Suprapubic skin (tissue), 4 donors: ENCODE measurements around the gene TYMS.

Experiments used
- EP300 ChIP-seq: sonication (generic); formaldehyde crosslinking; IDR thresholded peaks from one replicate; pipeline ENCODE4 v1.6.1; 2017; ENCODE audit warnings: antibody characterized with exemption
- POLR2A ChIP-seq, 2 donors: fragments of 450-650 bp; IDR thresholded peaks; one replicate each; pipeline ENCODE4 v1.6.1; 2017; ENCODE audit warnings: antibody characterized with exemption in 2 of 2, mild to moderate bottlenecking in 2 of 2, moderate library complexity in 2 of 2
- POLR2AphosphoS5 ChIP-seq, 3 donors: sonication (generic); formaldehyde crosslinking; IDR thresholded peaks; one replicate each; pipeline ENCODE4 v1.6.1; 2017; ENCODE audit warnings: antibody characterized with exemption in 3 of 3
- TF ChIP-seq, protein P1 (sequence below), 2 donors: fragments of 200-600 bp in 1 of 2; fragments of 450-650 bp in 1 of 2; sonication (generic) in 1 of 2; IDR thresholded peaks; one replicate each; pipeline ENCODE4 v1.5.1; 2016 to 2019; ENCODE audit warnings: antibody characterized with exemption in 2 of 2, mild to moderate bottlenecking in 1 of 2, moderate library complexity in 1 of 2

DNA sequence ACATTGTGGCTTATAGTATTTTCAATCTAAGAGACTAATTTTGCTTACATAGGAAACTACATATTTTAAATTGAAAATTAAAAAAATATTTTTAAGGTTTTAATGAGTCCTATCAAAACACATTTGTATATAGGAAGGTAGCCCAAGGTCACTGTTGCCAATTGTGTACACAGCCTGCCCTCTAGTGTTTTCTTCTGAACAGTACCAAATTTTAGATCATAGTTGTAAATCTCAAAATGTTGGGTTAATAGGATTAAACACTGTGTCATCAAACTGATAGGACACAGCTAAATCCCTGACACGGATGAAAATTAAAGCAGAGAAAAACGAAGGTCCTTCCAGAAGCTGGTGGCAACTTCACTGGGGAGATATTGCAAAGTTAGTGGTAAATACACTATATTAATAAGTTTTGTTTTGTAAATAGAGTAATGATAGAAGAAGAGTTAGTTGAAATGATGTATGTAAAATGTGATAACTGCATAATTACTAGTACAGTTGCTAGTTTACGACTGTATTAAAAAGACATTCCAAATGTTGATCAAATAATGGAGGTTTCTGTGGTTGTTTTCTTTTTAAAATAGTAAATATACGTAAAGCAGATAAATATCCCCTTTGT, 41.0 kb upstream of the TYMS start:
- TF ChIP-seq, protein P1, sequence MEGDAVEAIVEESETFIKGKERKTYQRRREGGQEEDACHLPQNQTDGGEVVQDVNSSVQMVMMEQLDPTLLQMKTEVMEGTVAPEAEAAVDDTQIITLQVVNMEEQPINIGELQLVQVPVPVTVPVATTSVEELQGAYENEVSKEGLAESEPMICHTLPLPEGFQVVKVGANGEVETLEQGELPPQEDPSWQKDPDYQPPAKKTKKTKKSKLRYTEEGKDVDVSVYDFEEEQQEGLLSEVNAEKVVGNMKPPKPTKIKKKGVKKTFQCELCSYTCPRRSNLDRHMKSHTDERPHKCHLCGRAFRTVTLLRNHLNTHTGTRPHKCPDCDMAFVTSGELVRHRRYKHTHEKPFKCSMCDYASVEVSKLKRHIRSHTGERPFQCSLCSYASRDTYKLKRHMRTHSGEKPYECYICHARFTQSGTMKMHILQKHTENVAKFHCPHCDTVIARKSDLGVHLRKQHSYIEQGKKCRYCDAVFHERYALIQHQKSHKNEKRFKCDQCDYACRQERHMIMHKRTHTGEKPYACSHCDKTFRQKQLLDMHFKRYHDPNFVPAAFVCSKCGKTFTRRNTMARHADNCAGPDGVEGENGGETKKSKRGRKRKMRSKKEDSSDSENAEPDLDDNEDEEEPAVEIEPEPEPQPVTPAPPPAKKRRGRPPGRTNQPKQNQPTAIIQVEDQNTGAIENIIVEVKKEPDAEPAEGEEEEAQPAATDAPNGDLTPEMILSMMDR (IDR thresholded peaks at IDR 0.05) = peak; percentile 36 to 39
- no peak for TF ChIP-seq POLR2AphosphoS5 (IDR thresholded peaks at IDR 0.05)
- no peak for TF ChIP-seq POLR2A (IDR thresholded peaks at IDR 0.05)
- TF ChIP-seq EP300 = no peak
